GM23338 (cell line): ENCODE data around the gene SLC39A10. TPM values are rescaled to one million over a fixed set of nuclear protein-coding genes. Genes with fewer than 3 reads are reported as not detected.

Experiments
- ATAC-seq: fragments of 200-7000 bp; cut with Tn5 transposase; 3 replicates; pipeline ENCODE4 v1.9.1; 2020
- DNase-seq: peaks from one replicate; pipeline ENCODE4 v3.0.0-alpha.2; 2015; ENCODE audit warnings: low spot score
- H2AFZ ChIP-seq: fragments of 200-600 bp; sonication (generic); 2 replicates; pipeline ENCODE4 v1.8.0; 2016; ENCODE audit warnings: antibody characterized with exemption, mild to moderate bottlenecking, moderate library complexity
- H3F3A ChIP-seq: fragments of 200-600 bp; sonication (generic); replicated peaks from 2 replicates; pipeline ENCODE4 v1.8.0; 2017; ENCODE audit warnings: antibody characterized with exemption, mixed run types, low read depth
- H3K27ac ChIP-seq: fragments of 200-600 bp; sonication (generic); 2 replicates; pipeline ENCODE4 v1.6.1; 2016; ENCODE audit warnings: low read depth
- H3K27me3 ChIP-seq: fragments of 200-600 bp; sonication (generic); 2 replicates; pipeline ENCODE4 v1.8.0; 2016; ENCODE audit warnings: mild to moderate bottlenecking, mixed run types, moderate library complexity; ENCODE audit not compliant: insufficient read depth
- H3K36me3 ChIP-seq: fragments of 200-600 bp; sonication (generic); 2 replicates; pipeline ENCODE4 v1.8.0; 2016; ENCODE audit warnings: mild to moderate bottlenecking; ENCODE audit not compliant: insufficient read depth
- H3K4me1 ChIP-seq: fragments of 200-600 bp; sonication (generic); 2 replicates; pipeline ENCODE4 v1.8.0; 2016; ENCODE audit warnings: mild to moderate bottlenecking, moderate library complexity; ENCODE audit not compliant: insufficient read depth
- H3K4me2 ChIP-seq: fragments of 200-600 bp; sonication (generic); 2 replicates; pipeline ENCODE4 v1.7.1; 2017; ENCODE audit warnings: mixed run types
- H3K4me3 ChIP-seq: fragments of 200-600 bp; sonication (generic); 2 replicates; pipeline ENCODE4 v1.6.1; 2016; ENCODE audit warnings: mixed run types
- H3K79me2 ChIP-seq: fragments of 200-600 bp; sonication (generic); replicated peaks from 2 replicates; pipeline ENCODE4 v1.8.0; 2017; ENCODE audit warnings: mild to moderate bottlenecking; ENCODE audit not compliant: insufficient read depth
- H3K9me2 ChIP-seq: fragments of 200-600 bp; sonication (generic); 2 replicates; pipeline ENCODE4 v1.8.0; 2017; ENCODE audit not compliant: insufficient read depth
- H4K20me1 ChIP-seq: fragments of 200-600 bp; sonication (generic); replicated peaks from 2 replicates; pipeline ENCODE4 v1.8.0; 2017; ENCODE audit warnings: mild to moderate bottlenecking; ENCODE audit not compliant: insufficient read depth
- H3K27ac Mint-ChIP-seq: 2 replicates; pipeline ENCODE4 v1.8.0; 2020; ENCODE audit warnings: inconsistent platforms, mild to moderate bottlenecking, moderate library complexity, mixed read lengths
- H3K27me3 Mint-ChIP-seq: 3 replicates; pipeline ENCODE4 v1.8.0; 2022; ENCODE audit warnings: low read depth, mild to moderate bottlenecking, moderate library complexity, mixed read lengths, inconsistent platforms; ENCODE audit not compliant: insufficient read depth, poor library complexity
- H3K36me3 Mint-ChIP-seq: 3 replicates; pipeline ENCODE4 v1.8.0; 2021; ENCODE audit warnings: low read depth, mild to moderate bottlenecking, inconsistent platforms, moderate library complexity, mixed read lengths
- H3K4me1 Mint-ChIP-seq: 3 replicates; pipeline ENCODE4 v1.8.0; 2020; ENCODE audit warnings: mild to moderate bottlenecking, inconsistent platforms, mixed read lengths
- H3K4me3 Mint-ChIP-seq: 3 replicates; pipeline ENCODE4 v1.8.0; 2021; ENCODE audit warnings: moderate library complexity, mild to moderate bottlenecking, inconsistent platforms, mixed read lengths
- H3K9me3 Mint-ChIP-seq: 3 replicates; pipeline ENCODE4 v1.8.0; 2020; ENCODE audit warnings: moderate library complexity, mild to moderate bottlenecking, inconsistent platforms, mixed read lengths
- CREB1 ChIP-seq: fragments of 250-450 bp; sonication (Bioruptor Pico); IDR thresholded peaks from 2 replicates; pipeline ENCODE4 v1.5.0; 2020; ENCODE audit warnings: low read depth, mild to moderate bottlenecking, moderate library complexity
- CTCF ChIP-seq, 2 experiments: fragments of 200-600 bp in 1 of 2; sonication (generic) in 1 of 2; conservative IDR thresholded peaks; 2 replicates each; pipeline versions ENCODE4 v1.5.1 to v1.6.1; 2016 to 2017; ENCODE audit warnings: antibody characterized with exemption in 2 of 2, low read depth in 2 of 2, mild to moderate bottlenecking in 2 of 2, moderate library complexity in 1 of 2
- EZH2 ChIP-seq: fragments of 200-600 bp; sonication (generic); IDR thresholded peaks from one replicate; pipeline ENCODE4 v1.8.0; 2017; ENCODE audit warnings: antibody characterized with exemption, mild to moderate bottlenecking, low read depth; ENCODE audit not compliant: unreplicated experiment
- EZH2phosphoT487 ChIP-seq: fragments of 200-600 bp; sonication (generic); IDR thresholded peaks from one replicate; pipeline ENCODE4 v1.8.1; 2018; ENCODE audit warnings: antibody characterized with exemption; ENCODE audit not compliant: unreplicated experiment
- NANOG ChIP-seq: IDR thresholded peaks from 2 replicates; pipeline ENCODE4 v1.6.1; 2016; ENCODE audit warnings: antibody characterized with exemption, borderline replicate concordance
- ZNF114 ChIP-seq: fragments of 250-450 bp; sonication (Bioruptor Pico); IDR thresholded peaks from 2 replicates; pipeline ENCODE4 v1.5.0; 2020; ENCODE audit warnings: mild to moderate bottlenecking, moderate library complexity
- ZNF331 ChIP-seq: fragments of 250-450 bp; sonication (Bioruptor Pico); IDR thresholded peaks from 2 replicates; pipeline ENCODE4 v1.5.0; 2020; ENCODE audit warnings: low read depth, mild to moderate bottlenecking, moderate library complexity
- polyA plus RNA-seq: library from polyadenylated mRNA; unstranded; fragments of >200 nt; fragmentation: Nextera tagmentation; extraction: Ambion mirVana; gene quantifications from 2 replicates; pipeline ENCODE4 v1.2.1, GENCODE V29; 2016
- total RNA-seq: library from RNA; depleted of rRNA; stranded (reverse); fragments of >200 nt; shearing (Covaris generic); gene quantifications from 2 replicates; pipeline ENCODE4 v1.2.3, GENCODE V29; 2014
- TF ChIP-seq, protein P1 (sequence below): IDR thresholded peaks from one replicate; pipeline ENCODE4 v1.6.1; 2018; ENCODE audit warnings: antibody characterized with exemption; ENCODE audit not compliant: unreplicated experiment

The SLC39A10 gene
- total and polyA plus RNA-seq, 2 experiments from 2014 or later: 261 to 356 TPM

DNA sequence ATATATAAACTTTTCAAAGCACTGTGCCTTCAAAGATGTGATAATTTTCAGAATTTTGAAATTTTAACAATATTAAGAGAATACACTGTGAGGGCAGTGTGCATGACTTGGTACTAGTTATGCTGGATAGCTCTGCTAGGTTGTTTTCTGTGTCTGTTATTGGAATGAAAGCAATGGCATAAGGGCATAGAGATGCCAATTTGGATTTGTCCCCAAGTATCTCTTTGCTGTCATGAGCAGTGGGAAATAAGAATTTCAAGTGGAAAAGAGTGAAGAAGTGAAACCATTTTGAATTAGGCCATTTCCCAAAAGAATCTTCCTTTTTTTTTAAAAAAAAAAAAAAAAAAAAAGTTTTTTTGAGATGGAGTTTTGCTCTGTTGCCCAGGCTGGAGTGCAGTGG lies 76.8 kb downstream of the SLC39A10 start (continued):
- TF ChIP-seq CTCF (conservative IDR thresholded peaks at IDR 0.05; ENCODE audit: low read depth in 2 of 2): no peak
- no peak for TF ChIP-seq NANOG
- no peak for TF ChIP-seq ZNF331 (CRISPR knock-in tag)
- no peak for TF ChIP-seq EZH2
- TF ChIP-seq CREB1 (CRISPR knock-in tag): no peak

- no peak overlapping the region for H3K27ac Mint-ChIP-seq
- no peak overlapping the region for H2AFZ ChIP-seq
- no peak overlapping the region for H3K4me3 Mint-ChIP-seq
- H3F3A ChIP-seq: no peaks in the 10 kb centered on the region
- DNase-seq: no peak
- H3K9me2 ChIP-seq: no peaks in the 10 kb centered on the region
- H3K4me1 ChIP-seq: no peaks in the 10 kb centered on the region
- H3K36me3 Mint-ChIP-seq: peaks cover 44% of the 10 kb centered on the region
- peaks cover 3% of the 10 kb centered on the region; the same call in 1 of the 2 replicates for H3K36me3 ChIP-seq
- H3K4me3 ChIP-seq: no peak overlapping the region
- H4K20me1 ChIP-seq: no peaks in the 10 kb centered on the region
- no peaks in the 10 kb centered on the region for H3K27me3 ChIP-seq
- no peaks in the 10 kb centered on the region for H3K27me3 Mint-ChIP-seq
- TF ChIP-seq ZNF114 (CRISPR knock-in tag) (no peak), NANOG (no peak), CREB1 (CRISPR knock-in tag) (no peak), ZNF331 (CRISPR knock-in tag) (no peak), CTCF (conservative IDR thresholded peaks at IDR 0.05; ENCODE audit: low read depth in 2 of 2) (no peak), EZH2phosphoT487 (no peak)
- TF ChIP-seq, protein P1, sequence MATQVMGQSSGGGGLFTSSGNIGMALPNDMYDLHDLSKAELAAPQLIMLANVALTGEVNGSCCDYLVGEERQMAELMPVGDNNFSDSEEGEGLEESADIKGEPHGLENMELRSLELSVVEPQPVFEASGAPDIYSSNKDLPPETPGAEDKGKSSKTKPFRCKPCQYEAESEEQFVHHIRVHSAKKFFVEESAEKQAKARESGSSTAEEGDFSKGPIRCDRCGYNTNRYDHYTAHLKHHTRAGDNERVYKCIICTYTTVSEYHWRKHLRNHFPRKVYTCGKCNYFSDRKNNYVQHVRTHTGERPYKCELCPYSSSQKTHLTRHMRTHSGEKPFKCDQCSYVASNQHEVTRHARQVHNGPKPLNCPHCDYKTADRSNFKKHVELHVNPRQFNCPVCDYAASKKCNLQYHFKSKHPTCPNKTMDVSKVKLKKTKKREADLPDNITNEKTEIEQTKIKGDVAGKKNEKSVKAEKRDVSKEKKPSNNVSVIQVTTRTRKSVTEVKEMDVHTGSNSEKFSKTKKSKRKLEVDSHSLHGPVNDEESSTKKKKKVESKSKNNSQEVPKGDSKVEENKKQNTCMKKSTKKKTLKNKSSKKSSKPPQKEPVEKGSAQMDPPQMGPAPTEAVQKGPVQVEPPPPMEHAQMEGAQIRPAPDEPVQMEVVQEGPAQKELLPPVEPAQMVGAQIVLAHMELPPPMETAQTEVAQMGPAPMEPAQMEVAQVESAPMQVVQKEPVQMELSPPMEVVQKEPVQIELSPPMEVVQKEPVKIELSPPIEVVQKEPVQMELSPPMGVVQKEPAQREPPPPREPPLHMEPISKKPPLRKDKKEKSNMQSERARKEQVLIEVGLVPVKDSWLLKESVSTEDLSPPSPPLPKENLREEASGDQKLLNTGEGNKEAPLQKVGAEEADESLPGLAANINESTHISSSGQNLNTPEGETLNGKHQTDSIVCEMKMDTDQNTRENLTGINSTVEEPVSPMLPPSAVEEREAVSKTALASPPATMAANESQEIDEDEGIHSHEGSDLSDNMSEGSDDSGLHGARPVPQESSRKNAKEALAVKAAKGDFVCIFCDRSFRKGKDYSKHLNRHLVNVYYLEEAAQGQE: no peak
- H3K4me1 Mint-ChIP-seq: no peaks in the 10 kb centered on the region
- H3K27ac ChIP-seq: no peak overlapping the region
- H3K79me2 ChIP-seq: no peaks in the 10 kb centered on the region
- no peak overlapping the region for H3K4me2 ChIP-seq
- no peak for ATAC-seq
- no peaks in the 10 kb centered on the region for H3K9me3 Mint-ChIP-seq
Observed at GRCh38 chr2:195734395-195734794, 77.4 kb downstream of the SLC39A10 start.
